ENCODE measurements around the gene HFM1.
"Not testable (repeated sequence)": the region's sequence is repeated elsewhere in the genome, so short reads cannot be mapped to it uniquely, and the experiment has no call there.

Gene HFM1

GRCh38 chr1:91314643-91315042 lies 90.0 kb downstream of the HFM1 start:
- H3K4me3 ChIP-seq (ENCODE audit: low read depth, low read length), result no peak overlapping the region
- no peak for DNase-seq (ENCODE audit: low read depth)
- TF ChIP-seq CTCF (IDR thresholded peaks at IDR 0.05; ENCODE audit: low read depth, low read length) (no peak), MAX (IDR thresholded peaks at IDR 0.05; ENCODE audit: low read depth, low read length) (no peak), MYC (IDR thresholded peaks at IDR 0.05; ENCODE audit: low read depth, low read length) (no peak), POLR2A (IDR thresholded peaks at IDR 0.05; ENCODE audit: extremely low read depth, insufficient read length) (no peak)

- no peak overlapping the region for H3K4me3 ChIP-seq (ENCODE audit: low read depth, low read length)
- no peak for DNase-seq (ENCODE audit: low read depth)
- TF ChIP-seq MYC (IDR thresholded peaks at IDR 0.05; ENCODE audit: low read depth, low read length) (no peak), CTCF (IDR thresholded peaks at IDR 0.05; ENCODE audit: low read depth, low read length) (no peak), MAX (IDR thresholded peaks at IDR 0.05; ENCODE audit: low read depth, low read length) (no peak), POLR2A (IDR thresholded peaks at IDR 0.05; ENCODE audit: extremely low read depth, insufficient read length) (no peak)
These were observed 93.0 kb downstream of the HFM1 start for GRCh38 chr1:91311672-91312071.

GRCh38 chr1:91308544-91308943 lies 96.1 kb downstream of the HFM1 start:
- DNase-seq (ENCODE audit: low read depth), result no peak
- H3K4me3 ChIP-seq (ENCODE audit: low read depth, low read length), result no peak overlapping the region
- TF ChIP-seq MAX (IDR thresholded peaks at IDR 0.05; ENCODE audit: low read depth, low read length), result no peak
- no peak for TF ChIP-seq POLR2A (IDR thresholded peaks at IDR 0.05; ENCODE audit: extremely low read depth, insufficient read length)
- no peak for TF ChIP-seq CTCF (IDR thresholded peaks at IDR 0.05; ENCODE audit: low read depth, low read length)
- no peak for TF ChIP-seq MYC (IDR thresholded peaks at IDR 0.05; ENCODE audit: low read depth, low read length)

- DNase-seq (ENCODE audit: low read depth), result no peak
- H3K4me3 ChIP-seq (ENCODE audit: low read depth, low read length), result no peak overlapping the region
- TF ChIP-seq CTCF (IDR thresholded peaks at IDR 0.05; ENCODE audit: low read depth, low read length) (no peak), POLR2A (IDR thresholded peaks at IDR 0.05; ENCODE audit: extremely low read depth, insufficient read length) (no peak), MAX (IDR thresholded peaks at IDR 0.05; ENCODE audit: low read depth, low read length) (no peak)
These were observed 96.7 kb downstream of the HFM1 start for GRCh38 chr1:91307784-91308409.

- TF ChIP-seq MAX (IDR thresholded peaks at IDR 0.05; ENCODE audit: low read depth, low read length) (no peak), MYC (IDR thresholded peaks at IDR 0.05; ENCODE audit: low read depth, low read length) (no peak), POLR2A (IDR thresholded peaks at IDR 0.05; ENCODE audit: extremely low read depth, insufficient read length) (no peak), CTCF (IDR thresholded peaks at IDR 0.05; ENCODE audit: low read depth, low read length) (no peak)
- DNase-seq (ENCODE audit: low read depth), result no peak
- H3K4me3 ChIP-seq (ENCODE audit: low read depth, low read length), result no peak overlapping the region
These were observed 101.5 kb downstream of the HFM1 start for GRCh38 chr1:91303165-91303564.

- not testable (repeated sequence) for DNase-seq (ENCODE audit: low read depth); H3K4me3 ChIP-seq (ENCODE audit: low read depth, low read length)
These were observed 115.6 kb downstream of the HFM1 start for GRCh38 chr1:91288843-91289553.

- H3K4me3 ChIP-seq (ENCODE audit: low read depth, low read length), result not testable (repeated sequence)
These were observed 117.7 kb downstream of the HFM1 start for GRCh38 chr1:91286962-91287317.

GRCh38 chr1:91286259-91286961 lies 118.2 kb downstream of the HFM1 start:
- H3K4me3 ChIP-seq (ENCODE audit: low read depth, low read length); DNase-seq (ENCODE audit: low read depth): not testable (repeated sequence)

More at GRCh38 chr1:91286962-91287317, 117.7 kb downstream of the HFM1 start:
- DNase-seq (ENCODE audit: low read depth), result not testable (repeated sequence)
